ENCODE measurements around the gene RUNX2. TPM values are rescaled to one million over a fixed set of nuclear protein-coding genes. Genes with fewer than 3 reads are reported as not detected.

Gene RUNX2
- total and polyA plus RNA-seq, 10 of the 15 experiments (the other 5 are each of a cell fraction or from before 2014, with no cell fraction given): 0.01 to 0.77 (median 0.15) TPM; not detected in 3

DNA sequence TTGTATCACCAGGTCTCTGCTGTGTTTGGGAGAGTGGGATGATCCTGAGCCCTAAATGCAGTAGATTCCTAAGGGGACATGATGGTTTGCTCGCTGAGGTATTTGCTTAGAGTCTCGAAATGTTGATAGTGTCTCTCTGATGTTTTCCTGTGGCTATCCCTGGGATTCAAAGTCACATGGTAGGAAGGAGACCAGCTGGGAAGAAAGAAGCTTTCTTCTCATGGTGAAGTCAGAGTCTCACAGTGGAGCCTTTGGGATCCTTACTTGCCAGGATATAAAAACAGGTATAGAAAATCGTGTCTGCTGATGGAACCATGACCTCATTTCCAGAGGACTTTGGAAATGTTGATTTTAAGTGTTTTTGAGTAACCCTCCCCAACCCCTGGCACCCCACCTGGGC is 308.9 kb downstream of the RUNX2 start (continued):
- TF ChIP-seq, protein P1, sequence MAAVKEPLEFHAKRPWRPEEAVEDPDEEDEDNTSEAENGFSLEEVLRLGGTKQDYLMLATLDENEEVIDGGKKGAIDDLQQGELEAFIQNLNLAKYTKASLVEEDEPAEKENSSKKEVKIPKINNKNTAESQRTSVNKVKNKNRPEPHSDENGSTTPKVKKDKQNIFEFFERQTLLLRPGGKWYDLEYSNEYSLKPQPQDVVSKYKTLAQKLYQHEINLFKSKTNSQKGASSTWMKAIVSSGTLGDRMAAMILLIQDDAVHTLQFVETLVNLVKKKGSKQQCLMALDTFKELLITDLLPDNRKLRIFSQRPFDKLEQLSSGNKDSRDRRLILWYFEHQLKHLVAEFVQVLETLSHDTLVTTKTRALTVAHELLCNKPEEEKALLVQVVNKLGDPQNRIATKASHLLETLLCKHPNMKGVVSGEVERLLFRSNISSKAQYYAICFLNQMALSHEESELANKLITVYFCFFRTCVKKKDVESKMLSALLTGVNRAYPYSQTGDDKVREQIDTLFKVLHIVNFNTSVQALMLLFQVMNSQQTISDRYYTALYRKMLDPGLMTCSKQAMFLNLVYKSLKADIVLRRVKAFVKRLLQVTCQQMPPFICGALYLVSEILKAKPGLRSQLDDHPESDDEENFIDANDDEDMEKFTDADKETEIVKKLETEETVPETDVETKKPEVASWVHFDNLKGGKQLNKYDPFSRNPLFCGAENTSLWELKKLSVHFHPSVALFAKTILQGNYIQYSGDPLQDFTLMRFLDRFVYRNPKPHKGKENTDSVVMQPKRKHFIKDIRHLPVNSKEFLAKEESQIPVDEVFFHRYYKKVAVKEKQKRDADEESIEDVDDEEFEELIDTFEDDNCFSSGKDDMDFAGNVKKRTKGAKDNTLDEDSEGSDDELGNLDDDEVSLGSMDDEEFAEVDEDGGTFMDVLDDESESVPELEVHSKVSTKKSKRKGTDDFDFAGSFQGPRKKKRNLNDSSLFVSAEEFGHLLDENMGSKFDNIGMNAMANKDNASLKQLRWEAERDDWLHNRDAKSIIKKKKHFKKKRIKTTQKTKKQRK (IDR thresholded peaks at IDR 0.05; ENCODE audit: low read depth, low read length): no peak
- TF ChIP-seq CHD1 (IDR thresholded peaks at IDR 0.05; ENCODE audit: low read depth, low read length): no peak
- TF ChIP-seq MEF2A (IDR thresholded peaks at IDR 0.05; ENCODE audit: insufficient read depth, low read depth, low read length): no peak
- TF ChIP-seq, protein P2, sequence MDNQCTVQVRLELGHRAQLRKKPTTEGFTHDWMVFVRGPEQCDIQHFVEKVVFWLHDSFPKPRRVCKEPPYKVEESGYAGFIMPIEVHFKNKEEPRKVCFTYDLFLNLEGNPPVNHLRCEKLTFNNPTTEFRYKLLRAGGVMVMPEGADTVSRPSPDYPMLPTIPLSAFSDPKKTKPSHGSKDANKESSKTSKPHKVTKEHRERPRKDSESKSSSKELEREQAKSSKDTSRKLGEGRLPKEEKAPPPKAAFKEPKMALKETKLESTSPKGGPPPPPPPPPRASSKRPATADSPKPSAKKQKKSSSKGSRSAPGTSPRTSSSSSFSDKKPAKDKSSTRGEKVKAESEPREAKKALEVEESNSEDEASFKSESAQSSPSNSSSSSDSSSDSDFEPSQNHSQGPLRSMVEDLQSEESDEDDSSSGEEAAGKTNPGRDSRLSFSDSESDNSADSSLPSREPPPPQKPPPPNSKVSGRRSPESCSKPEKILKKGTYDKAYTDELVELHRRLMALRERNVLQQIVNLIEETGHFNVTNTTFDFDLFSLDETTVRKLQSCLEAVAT (IDR thresholded peaks at IDR 0.05): no peak
- no peak for TF ChIP-seq HDAC2 (IDR thresholded peaks at IDR 0.05)
- TF ChIP-seq RUNX3 (IDR thresholded peaks at IDR 0.05; ENCODE audit: low read length): no peak
- TF ChIP-seq POLR2AphosphoS5 (IDR thresholded peaks at IDR 0.05; ENCODE audit: low read length): no peak
- TF ChIP-seq SPI1 (IDR thresholded peaks at IDR 0.05; ENCODE audit: borderline replicate concordance, insufficient read depth, low read depth, low read length): no peak
- no peak for TF ChIP-seq ESRRA (IDR thresholded peaks at IDR 0.05; ENCODE audit: low read length)
- TF ChIP-seq, protein P3, sequence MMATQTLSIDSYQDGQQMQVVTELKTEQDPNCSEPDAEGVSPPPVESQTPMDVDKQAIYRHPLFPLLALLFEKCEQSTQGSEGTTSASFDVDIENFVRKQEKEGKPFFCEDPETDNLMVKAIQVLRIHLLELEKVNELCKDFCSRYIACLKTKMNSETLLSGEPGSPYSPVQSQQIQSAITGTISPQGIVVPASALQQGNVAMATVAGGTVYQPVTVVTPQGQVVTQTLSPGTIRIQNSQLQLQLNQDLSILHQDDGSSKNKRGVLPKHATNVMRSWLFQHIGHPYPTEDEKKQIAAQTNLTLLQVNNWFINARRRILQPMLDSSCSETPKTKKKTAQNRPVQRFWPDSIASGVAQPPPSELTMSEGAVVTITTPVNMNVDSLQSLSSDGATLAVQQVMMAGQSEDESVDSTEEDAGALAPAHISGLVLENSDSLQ (IDR thresholded peaks at IDR 0.05): no peak
- no peak for TF ChIP-seq EGR1 (IDR thresholded peaks at IDR 0.05; ENCODE audit: borderline replicate concordance in 1 of 2, low read depth in 2 of 2, low read length in 2 of 2)
- no peak for TF ChIP-seq SMAD5 (IDR thresholded peaks at IDR 0.05; ENCODE audit: low read depth)
